GM12878 (cell line): ENCODE measurements around the gene COL11A2. TPM values are rescaled to one million over a fixed set of nuclear protein-coding genes. Genes with fewer than 3 reads are reported as not detected.

ENCODE experiments used
- ATAC-seq: fragments of 200-7000 bp; cut with Tn5 transposase; 3 replicates; pipeline ENCODE4 v1.9.1; 2020; ENCODE audit warnings: mild to moderate bottlenecking, moderate library complexity
- BruUV-seq: library from RNA; stranded (reverse); fragments of 400-500 nt; replicated peaks from 2 replicates; lab custom pipeline; 2021; lab: Mats Ljungman, UMichigan
- CTCF ChIA-PET: fragments of 300-600 bp; sonication (Branson Sonifier 250); formaldehyde crosslinking; extraction: SDS; loops from one replicate; lab custom pipeline; 2021; ENCODE audit warnings: inconsistent platforms; lab: Yijun Ruan, JAX
- POLR2A ChIA-PET: fragments of 350-600 bp; formaldehyde crosslinking; extraction: SDS; loops from one replicate; lab custom pipeline; 2021; ENCODE audit warnings: inconsistent platforms; lab: Charles Lee
- RAD21 ChIA-PET: fragments of 300-600 bp; sonication (Branson Sonifier 250); formaldehyde crosslinking; loops from one replicate; lab custom pipeline; 2023; ENCODE audit warnings: antibody characterized with exemption; ENCODE audit not compliant: unreplicated experiment; lab: Charles Lee
- SMC1A ChIA-PET: fragments of 300-600 bp; sonication (Branson Sonifier 250); formaldehyde crosslinking; loops from one replicate; lab custom pipeline; 2023; ENCODE audit not compliant: unreplicated experiment, uncharacterized antibody; lab: Charles Lee
- DNase-seq: peaks from one replicate; pipeline ENCODE4 v3.0.0-alpha.2; 2011; ENCODE audit warnings: low read depth, low spot score
- FAIRE-seq: peaks from 3 replicates; lab custom pipeline; 2011; peaks lifted over from hg19 to GRCh38; lab: Jason Lieb, UNC
- H2AFZ ChIP-seq: 2 replicates; pipeline ENCODE4 v1.6.0; 2011; ENCODE audit warnings: low read depth, low read length, control low read depth; ENCODE audit not compliant: control insufficient read depth
- H3K27ac ChIP-seq: 2 replicates; pipeline ENCODE4 v1.5.1; 2011; ENCODE audit warnings: control low read depth; ENCODE audit not compliant: control insufficient read depth, insufficient read depth
- H3K27me3 ChIP-seq, 2 experiments: replicated peaks in 1 of 2; 2 replicates each; pipeline versions ENCODE4 v1.6.0 to v1.6.1; 2011; ENCODE audit warnings: low read length in 1 of 2; ENCODE audit not compliant: control insufficient read depth in 2 of 2, insufficient read depth in 2 of 2
- H3K36me3 ChIP-seq, 2 experiments: 2 replicates each; pipeline ENCODE4 v1.5.1; 2011; ENCODE audit warnings: low read length in 1 of 2; ENCODE audit not compliant: control insufficient read depth in 2 of 2, insufficient read depth in 2 of 2
- H3K4me1 ChIP-seq: 2 replicates; pipeline ENCODE4 v1.6.1; 2011; ENCODE audit warnings: mild to moderate bottlenecking, low read length, moderate library complexity, mixed read lengths; ENCODE audit not compliant: control insufficient read depth, insufficient read depth
- H3K4me2 ChIP-seq: 2 replicates; pipeline ENCODE4 v1.6.0; 2011; ENCODE audit warnings: control low read depth; ENCODE audit not compliant: control insufficient read depth, insufficient read depth
- H3K4me3 ChIP-seq: fragments of 200-600 bp; sonication (generic); 2 replicates; pipeline ENCODE4 v1.5.1; 2016
- H3K79me2 ChIP-seq: 2 replicates; pipeline ENCODE4 v1.6.0; 2011; ENCODE audit warnings: low read length; ENCODE audit not compliant: control insufficient read depth, insufficient read depth
- H3K9ac ChIP-seq: 2 replicates; pipeline ENCODE4 v1.8.0; 2011; ENCODE audit warnings: low read length, control low read depth, mixed read lengths; ENCODE audit not compliant: control insufficient read depth, insufficient read depth
- H3K9me3 ChIP-seq: replicated peaks from 3 replicates; pipeline ENCODE4 v1.5.1; 2011; ENCODE audit warnings: mild to moderate bottlenecking, low read length; ENCODE audit not compliant: control insufficient read depth, insufficient read depth
- H4K20me1 ChIP-seq: 2 replicates; pipeline ENCODE4 v1.6.0; 2011; ENCODE audit not compliant: control insufficient read depth, insufficient read depth
- CUX1 ChIP-seq: IDR thresholded peaks from 2 replicates; pipeline ENCODE4 v1.6.1; 2012; ENCODE audit warnings: improper control_type of control experiment, low read depth, low read length; ENCODE audit not compliant: insufficient replicate concordance
- E2F8 ChIP-seq: fragments of 450-650 bp; IDR thresholded peaks from 2 replicates; pipeline ENCODE4 v1.6.1; 2018; ENCODE audit warnings: mild to moderate bottlenecking, low read depth, moderate library complexity; ENCODE audit not compliant: partially characterized antibody
- IRF3 ChIP-seq: fragments of 450-650 bp; IDR thresholded peaks from 2 replicates; pipeline ENCODE4 v1.6.1; 2014; ENCODE audit warnings: mild to moderate bottlenecking
- NFYA ChIP-seq: IDR thresholded peaks from 2 replicates; pipeline ENCODE4 v1.6.1; 2011; ENCODE audit warnings: low read depth, mild to moderate bottlenecking, low read length, improper control_type of control experiment, borderline replicate concordance
- POU2F2 ChIP-seq: IDR thresholded peaks from 3 replicates; pipeline ENCODE4 v1.6.1; 2011; ENCODE audit warnings: low read depth, mild to moderate bottlenecking, low read length, borderline replicate concordance
- RELB ChIP-seq: fragments of 450-650 bp; IDR thresholded peaks from 2 replicates; pipeline ENCODE4 v1.6.1; 2017; ENCODE audit warnings: low read depth, mild to moderate bottlenecking, moderate library complexity
- TARDBP ChIP-seq: IDR thresholded peaks from 2 replicates; pipeline ENCODE4 v1.6.1; 2016; ENCODE audit warnings: borderline replicate concordance
- TBL1XR1 ChIP-seq: IDR thresholded peaks from 2 replicates; pipeline ENCODE4 v1.6.1; 2012; ENCODE audit warnings: low read depth, low read length, improper control_type of control experiment
- YY1 ChIP-seq: IDR thresholded peaks from 2 replicates; pipeline ENCODE4 v1.6.1; 2011; ENCODE audit warnings: low read depth, mild to moderate bottlenecking, low read length
- ZZZ3 ChIP-seq: IDR thresholded peaks from 2 replicates; pipeline ENCODE4 v1.6.1; 2011; ENCODE audit warnings: low read depth; ENCODE audit not compliant: control insufficient read depth, insufficient read length
- WGBS: methylation state at CpG from one replicate; pipeline ENCODE4 v1.1.6; 2016; ENCODE audit warnings: low lambda C conversion rate; ENCODE audit not compliant: insufficient replicate concordance, insufficient coverage; ENCODE audit errors: missing lambda C conversion rate; 5-methylcytosine and 5-hydroxymethylcytosine counted together
- in situ Hi-C: fragments of 300-500 bp; cut with MboI; formaldehyde crosslinking; loops from 9 replicates; pipeline ENCODE4 v1.14.3; 2018; ENCODE audit warnings: mixed read lengths
- intact Hi-C: fragments of 100-400 bp; cut with micrococcal nuclease; formaldehyde crosslinking; loops from one replicate; pipeline ENCODE4 v1.14.2; 2022; ENCODE audit not compliant: unreplicated experiment
- polyA plus RNA-seq, 11 experiments: library from polyadenylated mRNA; depleted of rRNA in 4 of 11; unstranded in 6 of 11; stranded (reverse) in 5 of 11; fragments of >200 nt; fragmentation: Nextera tagmentation in 4 of 11; fragmentation: Illumina TruSeq in 1 of 11; extraction: Ambion mirVana in 4 of 11; extraction: Trizol in 1 of 11; gene quantifications; 1 replicate in 1 of 11; 2 replicates in 10 of 11; pipeline versions ENCODE4 v1.2.1 to v1.2.3, GENCODE V29; 2011 to 2016; ENCODE audit warnings: inconsistent platforms in 2 of 11, missing spikeins in 2 of 11, low read depth in 1 of 11
- total RNA-seq, 4 experiments: library from RNA; depleted of rRNA in 3 of 4; stranded (reverse); fragments of >200 nt in 3 of 4; fragmentation: Illumina TruSeq in 1 of 4; extraction: Trizol in 1 of 4; gene quantifications; 2 replicates each; pipeline versions ENCODE4 v1.2.1 to v1.2.3, GENCODE V29; 2013 to 2021

The COL11A2 gene
- total and polyA plus RNA-seq, 10 of the 15 experiments (the other 5 are each of a cell fraction or from before 2014, with no cell fraction given), result 0.03 to 0.83 (median 0.22) TPM; not detected in 1

GRCh38 chr6:33204415-33205190, 12.3 kb upstream of the COL11A2 start, which contains the start of gene HSD17B8:
Gene HSD17B8, plus strand, starts transcription at chr6:33204655. Its CDS starts 14 bp downstream, at chr6:33204669.
- Histone ChIP-seq H3K4me2 (peak within 1 kb of the TSS; percentile 98), H3K79me2 (peaks cover 32% of the 10 kb centered on the region), H2AFZ (peak within 1 kb of the TSS; percentile 77), H3K9me3 (no peaks in the 10 kb centered on the region), H3K4me1 (peaks cover 33% of the 10 kb centered on the region), H3K9ac (peak within 1 kb of the TSS; percentile 80), H4K20me1 (no peaks in the 10 kb centered on the region), H3K36me3 (peaks cover 8 to 16% of the 10 kb centered on the region in 2 experiments), H3K27ac (peak within 1 kb of the TSS; percentile 78), H3K27me3 (no peaks in the 10 kb centered on the region), H3K4me3 (peak within 1 kb of the TSS; percentile 94)
- in situ Hi-C loops (no loop called here), intact Hi-C loops (loop anchor here (1.0 to 10.0 kb wide), 2 partner anchors 44 to 370 kb away; no protein-coding TSS in a partner anchor)
- CTCF ChIA-PET, result interaction anchor here (0.7 to 2.4 kb wide), 2 partner anchors 44 to 61 kb away, joined by 3 to 19 read pairs; no protein-coding TSS in a partner anchor
- ATAC-seq, result peak; percentile 82
- under 1% methylated on average over 48 of the region's 48 CpGs for WGBS
- BruUV-seq, result no TSS peak
- SMC1A ChIA-PET, result interaction anchor here (1.0 to 1.3 kb wide), 2 partner anchors 42 to 44 kb away, joined by 3 to 8 read pairs; no protein-coding TSS in a partner anchor
- peak; percentile 74 for FAIRE-seq
- RAD21 ChIA-PET, result interaction anchor here (2.9 kb wide), 1 partner anchor 44 kb away, joined by 25 read pairs; no protein-coding TSS in a partner anchor
- POLR2A ChIA-PET, result interaction anchor here (0.6 to 1.2 kb wide), 4 partner anchors 11 to 250 kb away, joined by 3 to 5 read pairs (median 4); partner anchors contain the start of genes ZBTB22 and ZBTB9
- DNase-seq, result peak; percentile 71
- TF ChIP-seq ZZZ3 (no peak), YY1 (peak; percentile 91), POU2F2 (0 out of 3 replicates have a peak, but pooled peaks have one; percentile 27), E2F8 (no peak), RELB (peak; percentile 55; the same call in 1 of the 2 replicates), TBL1XR1 (no peak), CUX1 (no peak), NFYA (no peak), TARDBP (no peak), IRF3 (no peak)
